ENCODE data around the gene PRRG2. TPM values are rescaled to one million over a fixed set of nuclear protein-coding genes. Genes with fewer than 3 reads are reported as not detected.

The PRRG2 gene
- total and polyA plus RNA-seq, 7 donors = 0.24 to 16.0 (median 0.89) TPM

GRCh38 chr19:49591731-49592485 lies 10.8 kb downstream of the PRRG2 start:
- WGBS, 3 donors = 1 to 2% (median 1%) methylated on average over 48 to 51 of the region's 51 CpGs
- peaks cover 0 to 30% of the 10 kb centered on the region in 2 donors for H3K36me3 ChIP-seq (ENCODE audit: insufficient read depth in 1 of 2, low read depth in 1 of 2)
- DNase-seq (peak; percentile 40 to 67), ATAC-seq (no peak)
- no peaks in the 10 kb centered on the region for H3K9me3 ChIP-seq
- TF ChIP-seq CTCF (IDR thresholded peaks at IDR 0.05) = no peak
- H3K27me3 ChIP-seq (ENCODE audit: insufficient read depth in 3 of 3, low read length in 2 of 3) = no peaks in the 10 kb centered on the region
- H3K4me3 ChIP-seq = peak overlapping the region; percentile 78
- H3K4me1 ChIP-seq = peaks cover 16% of the 10 kb centered on the region
- H3K27ac ChIP-seq = peak overlapping the region; percentile 93
- intact Hi-C loops (cut with DNase I) = loop anchor here (5.0 kb wide), 1 partner anchor 45 kb away; no protein-coding TSS in a partner anchor

GRCh38 chr19:49592486-49593232 lies 11.5 kb downstream of the PRRG2 start:
- ATAC-seq (no peak), DNase-seq (no peak)
- H3K9me3 ChIP-seq = no peaks in the 10 kb centered on the region
- no peaks in the 10 kb centered on the region for H3K27me3 ChIP-seq (ENCODE audit: insufficient read depth in 3 of 3, low read length in 2 of 3)
- peaks cover 16% of the 10 kb centered on the region for H3K4me1 ChIP-seq
- H3K4me3 ChIP-seq = peak overlapping the region; percentile 78
- H3K27ac ChIP-seq = peak overlapping the region; percentile 93
- no peak for TF ChIP-seq CTCF (IDR thresholded peaks at IDR 0.05)
- WGBS, 3 donors = 7 to 13% (median 7%) methylated on average over 28 of the region's 28 CpGs
- H3K36me3 ChIP-seq (ENCODE audit: insufficient read depth in 1 of 2, low read depth in 1 of 2) = peaks cover 0 to 38% of the 10 kb centered on the region in 2 donors
- intact Hi-C loops (cut with DNase I) = loop anchor here (5.0 kb wide), 1 partner anchor 45 kb away; no protein-coding TSS in a partner anchor

GRCh38 chr19:49593233-49594113 lies 12.4 kb downstream of the PRRG2 start:
- no peaks in the 10 kb centered on the region for H3K9me3 ChIP-seq
- no peak for TF ChIP-seq CTCF (IDR thresholded peaks at IDR 0.05)
- peaks cover 16% of the 10 kb centered on the region for H3K4me1 ChIP-seq
- DNase-seq (peak; percentile 95 to 97), ATAC-seq (peak; percentile 77 to 83 (median 80))
- H3K4me3 ChIP-seq = peak overlapping the region; percentile 78
- WGBS, 3 donors = 5 to 10% (median 6%) methylated on average over 15 to 27 of the region's 27 CpGs
- H3K36me3 ChIP-seq (ENCODE audit: insufficient read depth in 1 of 2, low read depth in 1 of 2) = peaks cover 0 to 44% of the 10 kb centered on the region in 2 donors
- no peaks in the 10 kb centered on the region for H3K27me3 ChIP-seq (ENCODE audit: insufficient read depth in 3 of 3, low read length in 2 of 3)
- H3K27ac ChIP-seq = peak overlapping the region; percentile 93
- intact Hi-C loops (cut with DNase I) = loop anchor here (5.0 kb wide), 1 partner anchor 44 kb away; no protein-coding TSS in a partner anchor

- H3K9me3 ChIP-seq = no peaks in the 10 kb centered on the region
- ATAC-seq = no peak
- H3K4me3 ChIP-seq = peak overlapping the region; percentile 78
- 89 to 94% (median 90%) methylated on average over 35 of the region's 35 CpGs for WGBS, 3 donors
- peaks cover 16% of the 10 kb centered on the region for H3K4me1 ChIP-seq
- H3K27ac ChIP-seq = peak overlapping the region; percentile 93
- H3K27me3 ChIP-seq (ENCODE audit: insufficient read depth in 3 of 3, low read length in 2 of 3) = no peaks in the 10 kb centered on the region
- intact Hi-C loops (cut with DNase I) = loop anchor here (5.0 kb wide), 1 partner anchor 43 kb away; no protein-coding TSS in a partner anchor
- peaks cover 0 to 53% of the 10 kb centered on the region in 2 donors for H3K36me3 ChIP-seq (ENCODE audit: insufficient read depth in 1 of 2, low read depth in 1 of 2)
- DNase-seq = peak; percentile 16 to 52
- TF ChIP-seq CTCF (IDR thresholded peaks at IDR 0.05) = no peak
Measured at GRCh38 chr19:49594157-49594992, 13.3 kb downstream of the PRRG2 start.
